ENCODE data around the gene ADA.

- no peak for TF ChIP-seq CTCF (IDR thresholded peaks at IDR 0.05)
- no peak for TF ChIP-seq GABPA (IDR thresholded peaks at IDR 0.05; ENCODE audit: low read depth)
- TF ChIP-seq FOXM1 (IDR thresholded peaks at IDR 0.05; ENCODE audit: low read depth) = no peak
- no peak for TF ChIP-seq RFX5 (IDR thresholded peaks at IDR 0.05; ENCODE audit: low read length)
- no peak for TF ChIP-seq YY1 (IDR thresholded peaks at IDR 0.05; ENCODE audit: low read depth)
- no peak for TF ChIP-seq GATA2 (CRISPR knock-in tag; IDR thresholded peaks at IDR 0.05)
- no peak for TF ChIP-seq POLR2AphosphoS5 (IDR thresholded peaks at IDR 0.05; ENCODE audit: low read depth, low read length)
- no peak for TF ChIP-seq TAF1 (IDR thresholded peaks at IDR 0.05; ENCODE audit: borderline replicate concordance, low read depth, low read length)
- no peak for TF ChIP-seq USF2 (IDR thresholded peaks at IDR 0.05; ENCODE audit: borderline replicate concordance, low read depth, low read length)
Observed at GRCh38 chr20:44694159-44694558, 42.7 kb upstream of the ADA start.

Measured in SK-N-SH (cell line).